ENCODE results near the gene FAM72D.
A peak's percentile ranks its signal among the peaks of the same experiment; 100 is the strongest.
"Not testable (repeated sequence)": the region's sequence is repeated elsewhere in the genome, so short reads cannot be mapped to it uniquely, and the experiment has no call there.

Gene FAM72D

GRCh38 chr1:145095284-145096057 is at the start of gene FAM72D, which contains the start of gene SRGAP2B:
Gene FAM72D (plus strand): TSS chr1:145095974. CDS start chr1:145096848, 874 bp downstream.
Gene SRGAP2B (minus strand): TSS chr1:145095328. CDS start chr1:145092901, 2,427 bp downstream.
- H3K27me3 Mint-ChIP-seq; H3K9me3 Mint-ChIP-seq; H3K4me1 Mint-ChIP-seq (ENCODE audit: low read depth); H3K27ac Mint-ChIP-seq; H3K36me3 Mint-ChIP-seq (ENCODE audit: low read depth): not testable (repeated sequence)
- H3K4me3 Mint-ChIP-seq: peak within 1 kb of the TSS; percentile 45

- H3K36me3 Mint-ChIP-seq (ENCODE audit: low read depth); H3K4me3 Mint-ChIP-seq; H3K27ac Mint-ChIP-seq; H3K9me3 Mint-ChIP-seq; H3K27me3 Mint-ChIP-seq; H3K4me1 Mint-ChIP-seq (ENCODE audit: low read depth): not testable (repeated sequence)
These were observed 48.2 kb upstream of the FAM72D start for GRCh38 chr1:145047553-145047952.

- H3K36me3 Mint-ChIP-seq (ENCODE audit: low read depth); H3K4me3 Mint-ChIP-seq; H3K27ac Mint-ChIP-seq; H3K4me1 Mint-ChIP-seq (ENCODE audit: low read depth); H3K9me3 Mint-ChIP-seq; H3K27me3 Mint-ChIP-seq: not testable (repeated sequence)
These were observed 47.5 kb upstream of the FAM72D start for GRCh38 chr1:145048181-145048856.

GRCh38 chr1:145052019-145052776 is 43.6 kb upstream of the FAM72D start:
- not testable (repeated sequence) for H3K27ac Mint-ChIP-seq; H3K4me3 Mint-ChIP-seq; H3K27me3 Mint-ChIP-seq; H3K4me1 Mint-ChIP-seq (ENCODE audit: low read depth); H3K9me3 Mint-ChIP-seq; H3K36me3 Mint-ChIP-seq (ENCODE audit: low read depth)

- not testable (repeated sequence) for H3K27ac Mint-ChIP-seq; H3K27me3 Mint-ChIP-seq; H3K4me3 Mint-ChIP-seq; H3K36me3 Mint-ChIP-seq (ENCODE audit: low read depth); H3K4me1 Mint-ChIP-seq (ENCODE audit: low read depth); H3K9me3 Mint-ChIP-seq
These were observed 42.3 kb upstream of the FAM72D start for GRCh38 chr1:145053428-145053827.

GRCh38 chr1:145055217-145055760 is 40.5 kb upstream of the FAM72D start:
- H3K36me3 Mint-ChIP-seq (ENCODE audit: low read depth); H3K9me3 Mint-ChIP-seq; H3K27ac Mint-ChIP-seq; H3K27me3 Mint-ChIP-seq; H3K4me1 Mint-ChIP-seq (ENCODE audit: low read depth); H3K4me3 Mint-ChIP-seq: not testable (repeated sequence)

GRCh38 chr1:145058184-145058583 is 37.6 kb upstream of the FAM72D start:
- not testable (repeated sequence) for H3K4me1 Mint-ChIP-seq (ENCODE audit: low read depth); H3K27me3 Mint-ChIP-seq; H3K36me3 Mint-ChIP-seq (ENCODE audit: low read depth); H3K27ac Mint-ChIP-seq; H3K9me3 Mint-ChIP-seq; H3K4me3 Mint-ChIP-seq

- not testable (repeated sequence) for H3K4me1 Mint-ChIP-seq (ENCODE audit: low read depth); H3K4me3 Mint-ChIP-seq; H3K36me3 Mint-ChIP-seq (ENCODE audit: low read depth); H3K27me3 Mint-ChIP-seq; H3K9me3 Mint-ChIP-seq; H3K27ac Mint-ChIP-seq
These were observed 32.5 kb upstream of the FAM72D start for GRCh38 chr1:145063285-145063684.

GRCh38 chr1:145063941-145064648 is 31.7 kb upstream of the FAM72D start:
- H3K27ac Mint-ChIP-seq; H3K4me1 Mint-ChIP-seq (ENCODE audit: low read depth); H3K27me3 Mint-ChIP-seq; H3K36me3 Mint-ChIP-seq (ENCODE audit: low read depth); H3K9me3 Mint-ChIP-seq; H3K4me3 Mint-ChIP-seq: not testable (repeated sequence)

GRCh38 chr1:145065194-145065826 is 30.5 kb upstream of the FAM72D start:
- H3K9me3 Mint-ChIP-seq; H3K27me3 Mint-ChIP-seq; H3K4me3 Mint-ChIP-seq; H3K4me1 Mint-ChIP-seq (ENCODE audit: low read depth); H3K36me3 Mint-ChIP-seq (ENCODE audit: low read depth); H3K27ac Mint-ChIP-seq: not testable (repeated sequence)

GRCh38 chr1:145066486-145066885 is 29.3 kb upstream of the FAM72D start:
- not testable (repeated sequence) for H3K4me3 Mint-ChIP-seq

GRCh38 chr1:145071569-145071968 is 24.2 kb upstream of the FAM72D start:
- H3K27me3 Mint-ChIP-seq, H3K4me3 Mint-ChIP-seq, H3K27ac Mint-ChIP-seq: not testable (repeated sequence)

More at GRCh38 chr1:145066486-145066885, 29.3 kb upstream of the FAM72D start:
- not testable (repeated sequence) for H3K9me3 Mint-ChIP-seq; H3K27ac Mint-ChIP-seq; H3K36me3 Mint-ChIP-seq (ENCODE audit: low read depth); H3K27me3 Mint-ChIP-seq; H3K4me1 Mint-ChIP-seq (ENCODE audit: low read depth)

GRCh38 chr1:145074021-145074559 is 21.7 kb upstream of the FAM72D start:
- not testable (repeated sequence) for H3K27me3 Mint-ChIP-seq; H3K4me3 Mint-ChIP-seq; H3K4me1 Mint-ChIP-seq (ENCODE audit: low read depth); H3K9me3 Mint-ChIP-seq; H3K27ac Mint-ChIP-seq; H3K36me3 Mint-ChIP-seq (ENCODE audit: low read depth)

More at GRCh38 chr1:145071569-145071968, 24.2 kb upstream of the FAM72D start:
- H3K9me3 Mint-ChIP-seq; H3K36me3 Mint-ChIP-seq (ENCODE audit: low read depth); H3K4me1 Mint-ChIP-seq (ENCODE audit: low read depth): not testable (repeated sequence)

GRCh38 chr1:145076877-145077276 is 18.9 kb upstream of the FAM72D start:
- H3K27ac Mint-ChIP-seq: not testable (repeated sequence)

More at GRCh38 chr1:145076877-145077276, 18.9 kb upstream of the FAM72D start:
- H3K4me1 Mint-ChIP-seq (ENCODE audit: low read depth); H3K36me3 Mint-ChIP-seq (ENCODE audit: low read depth); H3K27me3 Mint-ChIP-seq; H3K4me3 Mint-ChIP-seq; H3K9me3 Mint-ChIP-seq: not testable (repeated sequence)

Measured in stimulated activated naive CD8-positive, alpha-beta T cell treated with anti-CD3 and anti-CD28 coated beads, Interleukin-15, Interleukin-2, amounts not matched to agents 100 ng/mL and 50 ng/mL, for 24 hours (primary cell).